Measurements from ENCODE around the gene KPNA3.
"Not testable (repeated sequence)": the region's sequence is repeated elsewhere in the genome, so short reads cannot be mapped to it uniquely, and the experiment has no call there.

Gene KPNA3

GRCh38 chr13:49806126-49806536, 13.6 kb upstream of the KPNA3 start:
- FAIRE-seq: no peak

DNA sequence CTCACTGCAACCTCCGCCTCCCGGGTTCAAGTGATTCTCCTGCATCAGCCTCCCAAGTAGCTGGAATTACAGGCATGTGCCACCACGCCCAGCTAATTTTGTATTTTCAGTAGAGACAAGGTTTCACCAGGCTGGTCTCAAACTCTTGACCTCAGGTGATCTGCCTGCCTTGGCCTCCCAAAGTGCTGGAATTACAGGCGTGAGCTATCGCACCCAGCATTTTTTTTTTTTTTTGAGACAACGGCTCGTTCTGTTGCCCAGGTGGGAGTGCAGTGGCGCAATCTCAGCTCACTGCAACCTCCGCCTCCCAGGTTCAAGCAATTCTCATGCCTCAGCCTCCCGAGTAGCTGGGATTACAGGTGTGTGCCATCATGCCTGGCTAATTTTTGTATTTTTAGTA, 10.6 kb upstream of the KPNA3 start:
- not testable (repeated sequence) for FAIRE-seq

DNA sequence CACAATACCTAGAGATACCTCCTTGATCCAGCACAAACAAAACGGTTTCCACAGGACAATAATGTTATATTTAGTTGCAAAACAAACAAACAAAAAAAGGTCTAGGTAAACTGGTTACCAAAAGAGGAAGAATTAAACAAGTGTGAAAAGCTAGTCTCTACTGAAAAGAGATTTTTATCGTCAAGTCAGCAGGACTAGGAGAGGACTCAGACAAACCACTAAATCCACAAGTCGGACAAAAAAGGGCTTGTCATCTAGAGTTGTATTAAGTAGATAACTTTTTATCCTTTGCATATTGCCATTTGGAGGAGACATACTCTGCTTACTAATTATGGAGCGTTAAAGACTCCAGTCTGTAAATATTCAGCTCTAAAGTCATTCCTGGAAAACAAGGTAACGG, 9.9 kb upstream of the KPNA3 start:
- no peak for FAIRE-seq

DNA sequence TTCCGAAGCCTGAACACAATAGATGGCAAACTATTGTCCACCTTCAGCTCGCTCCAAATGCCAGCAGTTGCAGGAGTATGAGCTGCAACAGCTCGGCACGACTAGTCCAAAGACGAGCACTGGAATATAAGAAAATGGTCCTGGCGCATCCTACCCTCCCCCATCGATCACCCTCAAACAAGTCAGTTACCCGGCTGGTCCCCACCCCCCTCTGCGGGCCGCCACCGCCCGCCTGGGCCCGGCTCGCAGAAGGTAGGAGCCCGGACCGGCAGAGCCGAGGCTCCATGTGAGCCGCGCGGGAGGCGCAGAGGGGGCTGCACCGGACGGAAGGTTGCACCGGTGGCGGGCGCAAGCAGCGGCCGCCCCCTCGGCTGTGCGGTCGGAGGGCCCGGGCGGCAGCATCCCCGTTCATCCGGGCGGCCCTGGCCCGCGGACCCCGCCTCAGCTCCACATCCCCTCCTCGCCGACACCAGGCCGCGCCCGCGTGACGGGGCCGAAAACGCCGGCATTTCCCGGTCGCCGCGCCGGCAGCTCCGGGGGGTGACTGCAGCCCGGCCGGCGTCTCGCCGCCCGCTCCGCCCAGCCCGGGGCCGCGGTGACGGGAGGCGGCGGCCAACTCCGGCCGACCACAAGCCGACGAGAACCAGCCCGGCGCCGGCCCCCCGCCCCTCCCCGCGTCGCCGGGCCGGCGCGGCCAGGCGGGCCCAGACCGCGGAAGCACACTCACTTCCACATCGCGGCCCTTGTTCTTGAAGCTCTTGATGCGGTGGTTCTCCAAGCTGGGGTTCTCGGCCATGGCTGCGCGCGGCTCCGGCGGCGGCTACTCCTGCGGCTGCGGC, 552 bp downstream of the KPNA3 start:
- FAIRE-seq: no peak

DNA sequence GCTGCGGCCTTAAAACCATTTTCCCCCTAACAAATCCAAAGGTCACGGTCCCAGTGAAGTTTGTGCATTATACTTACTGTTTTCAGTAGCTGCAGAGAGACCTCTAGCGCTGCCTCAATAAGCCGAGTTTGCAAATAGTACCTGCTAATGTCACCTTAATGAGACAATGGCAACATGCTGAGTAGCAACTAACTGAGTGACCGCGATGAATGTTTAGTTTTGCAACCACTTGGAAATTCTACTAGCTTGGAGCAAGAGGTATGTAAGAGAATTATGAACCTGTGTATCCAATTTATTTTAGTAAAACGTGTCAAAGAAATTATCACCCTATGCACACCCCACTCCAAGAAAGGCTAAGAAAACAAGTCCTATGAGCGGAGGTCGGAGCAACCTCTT, 1.2 kb downstream of the KPNA3 start:
- no peak for FAIRE-seq

DNA sequence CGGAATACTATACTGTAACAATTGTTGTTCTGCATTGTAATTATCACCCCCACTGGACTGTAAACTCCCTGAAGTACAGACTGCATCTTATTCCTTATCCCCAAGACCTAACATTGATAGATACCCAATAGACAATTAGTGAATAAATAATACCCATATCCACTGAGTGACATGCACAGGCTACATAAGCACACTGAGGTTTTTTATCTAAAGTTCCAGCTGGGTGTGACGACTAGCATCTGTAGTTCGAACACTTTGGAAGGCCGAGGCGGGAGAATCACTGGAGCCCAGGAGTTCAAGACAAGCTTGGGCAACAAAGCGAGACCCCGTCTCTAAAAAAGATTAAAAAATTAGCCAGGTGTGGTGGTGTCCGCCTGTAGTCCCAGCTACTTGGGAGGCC, 2.5 kb downstream of the KPNA3 start:
- no peak for FAIRE-seq

- FAIRE-seq: no peak
Observed at GRCh38 chr13:49786401-49787008, 6.0 kb downstream of the KPNA3 start.

DNA sequence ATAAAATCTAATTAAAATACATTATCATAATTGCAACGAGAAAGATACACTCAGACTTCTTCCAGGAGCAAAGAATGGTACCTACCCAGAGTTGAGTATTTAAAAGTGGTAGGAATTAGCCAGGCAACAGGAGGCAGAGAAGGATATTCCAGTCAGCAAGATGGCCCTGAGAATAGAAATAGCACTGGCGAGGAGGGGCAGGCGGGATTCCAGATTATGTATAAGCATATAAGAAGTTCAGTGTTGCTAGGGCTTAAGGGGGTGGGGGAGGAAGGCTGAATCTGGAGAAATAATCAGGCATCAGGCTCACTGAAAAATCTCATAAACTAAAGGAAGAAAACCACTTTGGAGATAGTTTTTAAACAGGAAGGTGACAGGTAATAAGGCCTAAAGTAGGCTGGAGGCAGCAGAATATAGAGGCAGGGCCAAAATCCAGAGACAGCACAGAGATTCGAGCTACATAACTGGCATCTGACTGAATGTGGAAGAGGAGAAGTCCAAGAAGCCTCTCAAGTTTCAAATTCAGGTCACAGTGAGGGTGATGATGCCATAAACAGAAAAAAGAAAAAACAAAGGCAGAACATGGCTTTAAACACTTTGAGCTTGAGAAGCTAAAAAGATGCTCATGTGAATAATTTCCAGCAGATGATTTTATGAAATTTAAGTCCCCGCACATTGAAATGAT, 7.5 kb downstream of the KPNA3 start:
- FAIRE-seq: no peak

DNA sequence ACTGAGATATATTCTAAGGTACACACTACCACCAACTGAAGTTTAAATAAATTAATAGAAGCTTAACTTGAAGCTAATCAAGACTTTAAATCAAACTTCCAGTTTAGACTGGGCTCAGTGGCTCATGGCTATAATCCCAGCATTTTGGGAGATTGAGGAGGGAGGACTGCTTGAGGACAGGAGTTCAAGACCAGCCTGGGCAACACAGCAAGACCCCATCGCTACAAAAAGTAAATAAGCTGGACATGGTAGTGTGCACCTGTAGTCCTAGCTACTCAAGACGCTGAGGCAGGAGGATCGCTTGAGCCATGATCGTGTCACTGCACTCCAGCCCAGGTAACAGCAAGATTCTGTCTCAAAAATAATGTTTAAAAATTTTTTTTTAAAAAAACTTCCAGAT, 8.6 kb downstream of the KPNA3 start:
- no peak for FAIRE-seq

- FAIRE-seq: no peak
Observed at GRCh38 chr13:49782784-49783183, 9.7 kb downstream of the KPNA3 start.

- no peak for FAIRE-seq
Observed at GRCh38 chr13:49781806-49782205, 10.7 kb downstream of the KPNA3 start.

- FAIRE-seq: no peak
Observed at GRCh38 chr13:49779721-49780120, 12.8 kb downstream of the KPNA3 start.

- no peak for FAIRE-seq
Observed at GRCh38 chr13:49777746-49778614, 14.5 kb downstream of the KPNA3 start.

GRCh38 chr13:49776871-49777270, 15.6 kb downstream of the KPNA3 start:
- no peak for FAIRE-seq

GRCh38 chr13:49774376-49775005, 18.0 kb downstream of the KPNA3 start:
- FAIRE-seq: no peak

DNA sequence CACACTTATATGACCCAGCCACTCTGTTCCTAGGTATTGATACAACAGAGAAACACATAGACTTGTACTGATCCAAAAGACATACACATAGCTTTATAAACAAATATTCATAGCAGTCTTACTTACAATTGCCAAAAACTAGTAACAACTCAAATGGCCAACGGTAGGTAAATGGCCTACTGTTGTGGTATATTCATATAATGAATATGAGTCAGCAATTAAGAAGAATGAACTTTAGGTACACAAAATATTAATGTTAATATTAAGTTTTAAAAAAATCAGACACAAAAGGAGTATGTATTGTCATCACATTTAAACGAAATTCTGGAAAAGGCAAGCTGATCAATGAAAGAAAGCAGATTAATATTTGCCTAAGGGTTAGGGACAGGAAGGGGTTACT, 19.7 kb downstream of the KPNA3 start:
- no peak for FAIRE-seq

- not testable (repeated sequence) for FAIRE-seq
Observed at GRCh38 chr13:49761811-49762210, 30.7 kb downstream of the KPNA3 start.

GRCh38 chr13:49760558-49760957, 31.9 kb downstream of the KPNA3 start:
- no peak for FAIRE-seq

- no peak for FAIRE-seq
Observed at GRCh38 chr13:49759503-49759902, 33.0 kb downstream of the KPNA3 start.

DNA sequence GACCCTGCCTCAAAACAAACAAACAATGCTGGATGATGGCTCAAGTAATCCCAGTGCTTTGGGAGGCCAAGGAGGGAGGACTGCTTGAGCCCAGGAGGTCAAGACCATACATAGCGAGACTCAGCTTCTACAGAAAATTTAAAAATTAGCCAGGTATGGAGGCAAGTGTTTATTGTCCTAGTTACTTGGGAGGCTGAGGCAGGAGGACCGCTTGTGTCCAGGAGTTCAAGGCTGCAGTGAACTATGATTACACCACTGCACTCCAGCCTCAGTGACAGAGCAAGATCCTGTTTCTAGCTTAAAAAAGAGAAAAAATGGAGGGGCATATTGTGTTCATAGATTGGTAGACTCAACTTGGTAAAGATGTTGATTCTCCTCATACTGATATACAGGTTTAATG, 36.2 kb downstream of the KPNA3 start:
- no peak for FAIRE-seq

DNA sequence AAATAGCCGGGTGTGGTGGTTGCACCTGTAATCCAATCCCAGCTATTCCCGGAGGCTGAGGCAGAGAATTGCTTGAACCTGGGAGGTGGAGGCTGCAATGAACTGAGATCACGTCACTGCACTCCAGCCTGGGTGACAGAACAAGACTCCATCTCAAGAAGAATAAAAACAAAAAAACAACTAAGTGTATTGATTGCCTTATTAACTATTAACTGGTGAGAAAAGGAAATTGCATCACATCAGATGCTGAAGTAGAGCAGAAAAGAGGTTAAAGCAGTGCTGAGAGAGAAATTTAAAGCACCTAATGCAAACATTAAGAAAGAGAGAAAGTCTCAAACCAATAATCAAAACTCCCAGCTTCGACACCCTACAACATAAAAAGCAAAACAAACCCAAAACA, 38.3 kb downstream of the KPNA3 start:
- FAIRE-seq: no peak

- no peak for FAIRE-seq
Observed at GRCh38 chr13:49749848-49750247, 42.6 kb downstream of the KPNA3 start.

Measured in colon (tissue), 2 donors.